Erythroblast (primary cell): ENCODE measurements around the gene ENTPD8.
A peak's percentile ranks its signal among the peaks of the same experiment; 100 is the strongest.

ENCODE experiments used
- DNase-seq, 2 experiments: peaks; one replicate each; lab custom pipeline; 2025; lab: John Stamatoyannopoulos, UW
- GATA1 ChIP-seq: IDR thresholded peaks from 2 replicates; pipeline ENCODE4 v1.6.1; 2011; ENCODE audit warnings: low read depth, mild to moderate bottlenecking, control low read depth, low read length, moderate library complexity
- POLR2A ChIP-seq: IDR thresholded peaks from 2 replicates; pipeline ENCODE4 v1.6.1; 2011; ENCODE audit warnings: mild to moderate bottlenecking, low read length

Gene ENTPD8, protein sequence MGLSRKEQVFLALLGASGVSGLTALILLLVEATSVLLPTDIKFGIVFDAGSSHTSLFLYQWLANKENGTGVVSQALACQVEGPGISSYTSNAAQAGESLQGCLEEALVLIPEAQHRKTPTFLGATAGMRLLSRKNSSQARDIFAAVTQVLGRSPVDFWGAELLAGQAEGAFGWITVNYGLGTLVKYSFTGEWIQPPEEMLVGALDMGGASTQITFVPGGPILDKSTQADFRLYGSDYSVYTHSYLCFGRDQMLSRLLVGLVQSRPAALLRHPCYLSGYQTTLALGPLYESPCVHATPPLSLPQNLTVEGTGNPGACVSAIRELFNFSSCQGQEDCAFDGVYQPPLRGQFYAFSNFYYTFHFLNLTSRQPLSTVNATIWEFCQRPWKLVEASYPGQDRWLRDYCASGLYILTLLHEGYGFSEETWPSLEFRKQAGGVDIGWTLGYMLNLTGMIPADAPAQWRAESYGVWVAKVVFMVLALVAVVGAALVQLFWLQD

DNA sequence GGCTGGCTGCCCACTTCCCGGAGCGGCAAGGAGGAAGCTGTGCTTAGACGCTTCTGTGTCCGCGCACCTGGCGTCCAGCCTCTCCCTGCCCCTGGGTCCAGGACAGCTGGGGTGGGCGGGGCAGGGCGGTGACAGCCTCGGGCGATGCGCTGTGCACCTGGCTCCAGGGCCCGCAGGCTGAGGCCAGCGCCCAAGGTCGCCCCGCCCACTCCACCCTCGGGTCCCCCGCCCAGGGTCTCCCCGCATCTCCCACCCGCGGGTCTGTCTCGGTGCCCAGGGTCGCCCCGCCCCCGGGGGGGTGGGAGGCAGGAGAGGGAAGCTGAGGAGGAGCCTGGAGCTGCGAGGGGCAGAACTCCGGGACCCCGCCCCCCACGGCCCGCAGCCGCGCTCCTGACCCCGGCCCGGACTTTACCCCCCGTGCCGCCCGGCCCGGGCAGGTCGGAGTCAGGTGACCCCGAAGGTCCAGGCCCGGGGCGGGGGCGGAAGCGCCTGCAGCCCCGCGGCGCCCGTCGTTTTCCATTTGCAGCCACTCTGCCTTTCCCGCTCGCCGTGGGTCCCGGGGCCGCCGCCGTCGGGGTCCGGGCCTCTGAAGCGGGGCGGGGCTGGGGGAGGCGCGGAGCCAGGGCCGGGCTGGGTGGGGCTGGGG, at the start of gene ENTPD8:
Gene ENTPD8, minus strand, starts transcription at position 69 of the 646 bp plus-strand sequence. CDS start 3,072 bp downstream, outside the sequence.
- TF ChIP-seq GATA1 (no peak), POLR2A (no peak)

DNA sequence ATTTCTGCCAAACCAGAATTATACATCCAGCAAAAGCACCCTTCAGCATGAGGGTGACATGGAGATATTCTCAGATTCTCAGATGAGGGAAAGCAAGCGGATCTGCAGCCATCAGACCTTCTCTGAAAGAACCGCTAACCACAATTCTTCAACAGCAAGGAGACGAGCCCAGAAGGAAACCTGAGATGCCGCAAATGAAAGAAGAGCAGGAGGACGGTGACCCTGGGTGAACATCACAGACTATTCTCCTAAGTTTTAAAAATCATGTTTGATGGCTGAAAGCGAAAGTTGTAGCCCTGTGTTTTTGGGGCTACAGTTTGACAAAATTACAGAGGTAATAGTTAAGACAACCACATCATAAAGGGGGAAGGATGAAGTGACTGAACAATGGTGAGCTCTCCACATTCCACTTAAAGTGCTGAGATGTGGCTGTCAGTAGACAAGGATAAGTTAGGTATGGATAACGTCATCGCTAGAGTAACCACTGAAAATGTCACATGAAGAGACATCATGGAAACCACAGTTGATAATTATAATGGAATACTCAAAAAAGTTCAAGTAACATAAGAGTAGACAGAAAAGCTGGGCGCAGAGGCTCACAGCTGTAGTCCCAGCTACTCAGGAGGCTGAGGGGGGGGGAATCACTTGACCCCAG, 49.5 kb upstream of the ENTPD8 start:
- DNase-seq, result no peak
- TF ChIP-seq POLR2A, result no peak
- TF ChIP-seq GATA1, result no peak

More for the DNA sequence above, at the start of gene ENTPD8:
- no peak for DNase-seq

DNA sequence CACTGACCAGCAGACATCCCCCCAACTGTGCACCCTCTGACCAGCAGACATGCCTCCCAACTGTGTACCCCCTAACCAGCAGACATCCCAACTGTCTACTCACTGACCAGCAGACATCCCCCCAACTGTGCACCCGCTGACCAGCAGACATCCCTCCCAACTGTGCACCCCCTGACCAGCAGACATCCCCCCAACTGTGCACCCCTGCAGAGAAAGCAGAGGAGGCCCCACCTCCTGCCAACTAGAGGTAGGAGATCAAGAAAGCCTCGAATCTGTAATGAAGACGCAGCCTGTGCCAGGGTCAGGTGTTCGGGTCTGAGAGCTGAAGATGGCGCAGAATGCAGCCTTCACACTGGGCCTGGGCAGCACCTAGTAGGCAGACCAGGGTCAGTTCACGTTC, 47.7 kb upstream of the ENTPD8 start:
- TF ChIP-seq GATA1 (no peak), POLR2A (no peak)

DNA sequence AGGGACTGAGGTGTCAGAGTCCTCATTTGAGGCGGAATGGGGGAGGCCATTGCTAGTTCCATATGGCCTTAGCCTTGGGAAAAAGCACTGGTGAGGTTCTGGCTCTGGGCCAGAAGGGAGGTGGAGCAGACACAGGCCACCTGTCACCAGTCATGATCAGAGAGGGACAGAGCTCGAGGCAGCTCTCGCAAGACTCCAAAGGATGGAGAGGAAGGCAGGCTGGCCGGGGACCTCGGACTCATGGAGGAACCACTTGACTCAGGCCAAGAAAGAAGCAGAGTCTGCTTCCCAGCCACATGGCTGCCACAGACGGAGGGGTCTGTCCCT, 47.1 kb upstream of the ENTPD8 start:
- no peak for DNase-seq

More for the DNA sequence above, 47.7 kb upstream of the ENTPD8 start:
- no peak for DNase-seq

DNA sequence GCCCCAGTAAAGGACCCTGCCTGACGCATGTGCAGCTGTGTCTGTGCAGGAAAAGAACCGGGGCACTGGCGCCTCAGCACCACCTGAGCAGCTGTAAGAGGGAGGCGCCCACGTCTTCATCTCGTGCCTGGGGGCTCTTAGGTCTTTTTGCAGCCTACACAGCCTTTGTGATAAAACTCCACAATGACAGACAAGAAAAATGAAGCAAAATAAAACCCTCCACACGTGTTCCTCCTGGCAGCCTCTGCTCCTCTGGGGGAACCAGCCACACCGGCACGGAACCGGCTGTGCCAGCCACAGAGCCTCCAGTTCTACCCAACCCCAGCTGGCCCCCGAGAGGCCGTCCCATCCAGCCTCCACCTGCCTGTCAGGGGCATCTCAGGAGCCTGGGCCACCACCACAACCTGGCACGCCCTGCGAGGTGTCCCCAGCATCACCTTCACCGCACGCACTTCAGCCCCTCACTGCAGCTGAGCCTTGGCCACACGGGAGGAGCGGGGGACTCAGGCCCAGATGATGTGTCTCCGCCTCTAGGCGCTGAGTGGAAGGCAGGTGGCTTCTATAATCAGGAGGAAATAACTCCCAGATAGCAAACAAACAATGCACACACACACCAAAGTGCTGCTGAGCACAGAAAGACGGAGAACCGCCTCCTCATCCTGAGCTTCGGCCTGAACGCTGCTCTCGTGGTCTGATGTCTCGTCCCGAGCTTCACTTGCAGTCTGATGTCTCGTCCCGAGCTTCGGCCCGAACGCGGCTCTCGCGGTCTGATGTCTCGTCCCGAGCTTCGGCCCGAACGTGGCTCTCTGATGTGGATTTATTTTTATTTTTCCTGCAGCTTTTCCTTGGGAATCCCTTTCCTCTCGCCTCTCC, 46.5 kb upstream of the ENTPD8 start:
- TF ChIP-seq POLR2A (no peak), GATA1 (no peak)
- DNase-seq, result no peak

More for the DNA sequence above, 47.1 kb upstream of the ENTPD8 start:
- no peak for TF ChIP-seq POLR2A
- no peak for TF ChIP-seq GATA1

DNA sequence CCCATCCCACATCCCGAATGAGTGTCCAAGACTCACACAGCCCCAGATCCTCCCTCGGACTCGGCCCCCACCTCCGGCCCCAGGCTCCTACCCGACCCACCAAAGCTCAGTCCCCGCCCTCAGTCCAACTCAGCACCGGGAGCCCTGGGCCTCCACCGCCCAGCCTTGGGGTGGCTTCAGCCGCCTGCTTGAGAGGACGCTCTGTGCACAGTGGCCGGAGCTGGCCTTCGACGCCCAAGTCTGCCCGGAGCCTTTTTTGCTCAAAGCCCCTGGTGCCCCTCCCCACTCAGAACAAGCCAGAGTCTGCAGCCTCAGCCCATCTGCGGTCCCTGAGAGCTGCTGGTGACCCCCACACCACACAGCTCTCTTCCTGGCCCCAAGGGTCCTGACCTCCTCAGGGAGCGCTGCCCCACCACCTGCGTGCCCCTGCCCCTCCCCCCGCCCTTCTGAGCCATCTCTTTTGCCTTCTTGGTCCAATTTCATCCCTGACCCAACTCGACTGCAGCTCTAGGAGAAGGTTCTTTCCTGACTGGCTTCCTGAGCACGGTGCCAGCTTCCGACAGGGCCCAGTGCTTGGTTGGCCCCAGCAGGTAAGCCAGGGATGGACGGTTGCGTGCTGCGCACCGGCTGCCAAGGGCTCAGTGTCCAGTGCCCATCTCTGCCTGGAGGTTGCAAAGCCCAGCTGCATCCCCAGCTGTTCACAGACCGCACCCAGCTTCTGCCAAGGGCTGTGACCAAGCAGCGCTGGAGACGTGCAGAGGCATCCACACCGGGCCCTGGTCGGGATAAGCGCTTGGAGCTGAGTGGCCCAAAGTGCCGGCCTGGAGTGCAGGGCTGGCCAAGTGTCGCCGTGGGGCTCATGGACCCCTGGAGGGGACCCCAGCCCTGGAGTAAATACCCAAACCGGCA, 45.6 kb upstream of the ENTPD8 start:
- DNase-seq, result no peak
- TF ChIP-seq POLR2A, result no peak
- TF ChIP-seq GATA1, result no peak

DNA sequence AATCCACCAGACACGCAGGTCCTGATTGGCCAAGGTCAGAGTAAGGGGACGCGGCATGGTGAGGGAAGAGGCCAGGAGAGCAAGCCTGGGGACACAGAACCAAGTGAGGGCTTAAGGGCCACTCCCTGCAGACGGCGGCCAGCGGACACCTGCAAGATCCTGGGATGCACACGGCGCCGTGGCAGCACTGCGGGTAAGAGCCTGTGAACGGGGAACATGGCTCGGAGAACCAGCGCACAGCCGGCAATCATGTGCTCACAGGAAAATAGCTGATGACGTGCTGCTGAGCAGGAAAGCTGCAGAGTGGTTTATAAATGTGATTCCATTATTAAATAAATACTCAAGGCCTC, 45.0 kb upstream of the ENTPD8 start:
- DNase-seq, result no peak
- no peak for TF ChIP-seq GATA1
- no peak for TF ChIP-seq POLR2A

DNA sequence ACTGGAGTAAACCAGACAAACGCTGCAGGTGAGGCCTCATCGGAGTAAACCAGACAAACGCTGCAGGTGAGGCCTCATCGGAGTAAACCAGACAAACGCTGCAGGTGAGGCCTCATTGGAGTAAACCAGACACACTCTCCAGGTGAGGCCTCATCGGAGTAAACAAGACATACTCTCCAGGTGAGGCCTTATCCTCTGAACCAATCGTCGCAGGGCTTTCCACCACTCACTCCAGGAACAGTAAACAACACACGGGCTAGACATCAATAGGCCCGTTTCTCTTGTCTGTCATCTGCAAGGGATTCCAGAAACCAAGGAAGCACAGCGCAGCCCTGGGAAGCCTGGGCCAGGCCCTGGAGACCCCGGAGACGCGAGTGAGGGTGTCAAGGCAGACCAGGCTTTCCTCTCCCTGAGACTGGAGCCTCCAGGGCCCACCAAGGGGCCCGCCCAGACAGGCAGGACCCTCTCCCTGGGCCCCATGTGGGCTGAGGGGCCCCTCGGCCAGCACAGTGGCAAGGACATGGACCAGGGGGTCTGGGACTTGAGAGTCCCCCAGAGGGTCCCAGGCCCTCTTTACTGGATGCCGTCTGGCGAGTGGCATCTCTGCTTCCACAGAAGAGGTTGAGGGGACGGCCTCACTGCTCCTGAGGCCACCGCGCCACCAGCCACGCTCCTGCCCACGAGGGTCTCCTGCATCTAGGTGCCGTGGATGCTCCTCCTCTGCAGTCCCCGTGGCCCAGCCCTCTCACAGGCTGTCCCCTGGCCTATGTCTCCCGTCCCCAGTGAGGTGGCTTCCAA, 44.4 kb upstream of the ENTPD8 start:
- no peak for DNase-seq
- TF ChIP-seq POLR2A, result no peak
- no peak for TF ChIP-seq GATA1

DNA sequence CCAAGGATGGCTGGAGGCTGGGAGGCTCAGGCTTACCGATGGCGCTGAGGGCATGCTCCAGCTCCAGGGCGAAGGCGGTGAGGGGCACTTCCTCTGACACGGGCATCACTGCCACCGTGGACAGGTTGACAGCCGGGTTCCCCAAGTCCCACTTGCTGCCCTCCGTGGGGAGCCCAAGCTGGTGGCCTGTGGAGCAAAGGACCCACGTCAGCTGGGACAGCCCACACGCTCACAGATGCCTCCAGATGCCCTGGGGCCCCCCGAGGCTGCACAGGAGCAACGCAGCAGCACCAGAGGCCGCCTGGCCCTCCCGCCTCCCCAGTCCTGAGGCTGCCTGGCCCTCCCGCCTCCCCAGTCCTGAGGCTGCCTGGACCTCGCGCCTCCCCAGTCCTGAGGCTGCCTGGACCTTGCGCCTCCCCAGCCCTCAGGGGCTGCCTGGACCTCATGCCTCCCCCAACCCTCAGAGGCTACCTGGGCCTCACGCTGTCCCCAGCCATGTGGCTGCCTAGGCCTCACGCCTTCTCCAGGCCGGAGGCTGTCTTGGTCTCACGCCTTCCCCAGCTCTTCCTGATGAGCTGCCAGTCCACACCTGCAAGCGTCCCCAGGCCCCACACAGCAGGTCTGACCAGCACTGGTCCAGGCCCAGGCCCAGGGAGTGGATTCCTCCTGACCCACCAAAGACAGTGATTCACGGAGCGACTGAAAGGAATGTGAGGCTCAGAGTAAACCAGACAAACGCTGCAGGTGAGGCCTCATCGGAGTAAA, 43.6 kb upstream of the ENTPD8 start:
- no peak for TF ChIP-seq GATA1
- no peak for TF ChIP-seq POLR2A
- DNase-seq, result no peak

DNA sequence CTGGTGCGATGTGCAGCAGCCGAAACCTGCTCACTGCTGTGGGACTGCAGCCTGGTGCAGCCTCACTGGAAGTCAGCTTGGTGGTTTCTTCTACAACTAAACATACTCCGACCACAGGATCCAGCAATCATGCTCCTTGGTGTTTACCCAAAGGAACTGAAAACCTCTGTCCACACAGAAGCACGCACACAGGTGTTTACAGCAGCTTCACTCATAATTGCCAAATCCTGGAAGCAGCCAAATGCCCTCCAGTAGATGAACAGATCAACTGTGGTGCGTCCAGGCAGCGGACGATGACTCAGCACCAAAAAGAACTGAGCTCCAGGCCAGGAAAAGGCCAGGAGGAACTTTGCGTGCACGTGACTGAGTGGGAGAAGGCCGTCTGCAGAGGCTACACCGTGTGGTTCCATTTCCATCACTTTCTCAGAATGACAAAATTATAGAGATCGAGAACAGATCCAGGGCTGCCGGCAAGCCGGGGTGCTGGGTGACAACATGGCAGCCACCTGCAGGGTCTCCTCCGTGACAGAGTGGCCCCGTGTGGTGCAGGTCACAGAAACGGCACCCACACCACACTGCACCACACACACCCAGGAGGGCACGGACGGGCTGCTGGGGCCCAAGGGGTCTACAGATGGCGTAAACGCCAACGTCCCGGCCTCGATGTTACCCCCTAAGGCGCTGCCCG, 41.1 kb upstream of the ENTPD8 start:
- DNase-seq, result peak; percentile 31 to 40
- TF ChIP-seq GATA1 (no peak), POLR2A (no peak)
